MCF 10A (cell line): ENCODE results near the gene NECAB2. TPM values are rescaled to one million over a fixed set of nuclear protein-coding genes. Genes with fewer than 3 reads are reported as not detected.

Experiments
- BruUV-seq: library from RNA; stranded (reverse); fragments of 400-500 nt; replicated peaks from 2 replicates; lab custom pipeline; 2021; lab: Mats Ljungman, UMichigan
- CTCF ChIA-PET: fragments of 300-600 bp; sonication (Branson Sonifier 250); formaldehyde crosslinking; extraction: SDS; loops from one replicate; lab custom pipeline; 2021; ENCODE audit warnings: antibody characterized with exemption, inconsistent platforms; lab: Yijun Ruan, JAX
- POLR2A ChIA-PET: fragments of 300-600, 350-650 bp; sonication (Branson Sonifier 250); formaldehyde crosslinking; extraction: SDS; loops from one replicate; lab custom pipeline; 2020; ENCODE audit warnings: antibody characterized with exemption, inconsistent platforms; lab: Yijun Ruan, JAX
- DNase-seq: peaks from one replicate; pipeline ENCODE4 v3.0.0-alpha.2; 2018; ENCODE audit not compliant: unreplicated experiment
- H3K27ac Mint-ChIP-seq: one replicate; pipeline ENCODE4 v1.8.0; 2022; ENCODE audit warnings: mild to moderate bottlenecking, low read depth, mixed read lengths; ENCODE audit not compliant: unreplicated experiment
- H3K27me3 Mint-ChIP-seq: one replicate; pipeline ENCODE4 v1.8.0; 2022; ENCODE audit warnings: mixed read lengths; ENCODE audit not compliant: insufficient read depth, unreplicated experiment
- H3K36me3 Mint-ChIP-seq: one replicate; pipeline ENCODE4 v1.8.0; 2022; ENCODE audit warnings: mild to moderate bottlenecking, moderate library complexity, mixed read lengths; ENCODE audit not compliant: insufficient read depth, unreplicated experiment
- H3K4me1 Mint-ChIP-seq: one replicate; pipeline ENCODE4 v1.8.0; 2022; ENCODE audit warnings: mixed read lengths; ENCODE audit not compliant: insufficient read depth, unreplicated experiment
- H3K4me3 Mint-ChIP-seq: one replicate; pipeline ENCODE4 v1.8.0; 2022; ENCODE audit warnings: mild to moderate bottlenecking, moderate library complexity, mixed read lengths; ENCODE audit not compliant: unreplicated experiment
- H3K9me3 Mint-ChIP-seq: one replicate; pipeline ENCODE4 v1.8.0; 2022; ENCODE audit warnings: mixed read lengths; ENCODE audit not compliant: unreplicated experiment
- CTCF ChIP-seq: fragments of 200-600 bp; IDR thresholded peaks from one replicate; pipeline ENCODE4 v1.8.0; 2022; ENCODE audit warnings: antibody characterized with exemption, mild to moderate bottlenecking; ENCODE audit not compliant: unreplicated experiment
- intact Hi-C: fragments of 100-400 bp; cut with micrococcal nuclease; formaldehyde crosslinking; loops from 2 replicates; pipeline ENCODE4 v1.14.1; 2022
- total RNA-seq: library from RNA; stranded (reverse); gene quantifications from 2 replicates; pipeline ENCODE4 v1.2.3, GENCODE V29; 2022

NECAB2 gene
- total RNA-seq, 1 experiment from 2014 or later, result 2.3 TPM

DNA sequence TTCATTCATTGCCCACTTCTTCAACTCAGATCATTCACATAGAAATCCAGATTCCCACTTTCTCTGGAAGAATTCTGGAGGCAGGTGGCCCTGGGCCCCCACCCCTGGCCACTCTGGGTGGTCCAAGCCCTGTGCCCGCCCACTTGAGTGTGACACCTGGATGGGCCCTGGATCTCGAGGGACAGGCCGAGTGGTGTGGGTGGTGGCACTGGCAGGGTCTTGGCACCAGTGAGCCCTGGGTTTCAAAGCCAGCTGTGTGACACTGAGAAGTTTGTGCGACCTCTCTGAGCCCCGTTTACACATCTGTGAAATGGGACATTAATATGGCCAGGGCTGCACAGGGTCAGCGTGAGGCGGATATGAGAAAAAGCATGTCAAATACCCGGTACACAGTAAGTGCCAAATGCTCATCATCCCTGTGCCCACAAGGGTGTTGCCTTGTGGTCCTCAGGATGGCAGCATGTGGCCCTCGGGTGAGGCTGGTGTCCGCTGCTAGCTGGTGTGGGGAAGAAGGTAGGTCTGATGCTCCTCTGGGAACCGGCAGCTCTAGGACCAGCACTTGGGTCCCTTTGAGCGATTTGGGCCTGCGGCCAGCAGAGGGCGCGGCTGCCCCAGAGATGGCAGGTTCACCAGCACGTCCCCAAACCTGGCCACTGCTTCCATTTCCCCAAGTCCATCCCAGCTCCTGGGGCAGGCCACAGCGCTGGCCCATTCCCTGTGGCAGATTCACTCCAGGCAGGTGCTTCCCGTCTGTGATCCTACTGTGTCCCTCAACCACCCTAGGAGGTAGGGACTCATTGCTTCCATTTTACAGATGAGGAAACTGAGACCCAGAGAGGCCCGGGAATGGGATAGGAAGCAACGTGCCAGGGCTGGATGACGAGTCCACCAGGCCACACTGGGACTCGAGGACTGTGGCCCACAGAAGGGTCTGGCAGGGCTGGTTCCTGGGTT is 11.4 kb upstream of the NECAB2 start:
- ChIA-PET POLR2A (interaction anchor here (1.2 kb wide), 1 partner anchor 160 kb away, joined by 3 read pairs; the partner anchor contains the start of gene MBTPS1), CTCF (interaction anchor here (0.5 to 14.7 kb wide), 36 partner anchors 9 to 780 kb away, joined by 3 to 220 read pairs (median 4); partner anchors contain the start of gene SLC38A8)
- no TSS peak for BruUV-seq
- Mint-ChIP-seq H3K9me3 (no peaks in the 10 kb centered on the region), H3K27me3 (no peaks in the 10 kb centered on the region), H3K4me3 (no peak overlapping the region), H3K4me1 (peaks cover 8% of the 10 kb centered on the region), H3K27ac (no peak overlapping the region), H3K36me3 (no peaks in the 10 kb centered on the region)
- intact Hi-C loops, result loop anchor here (1.0 to 10.0 kb wide), 3 partner anchors 88 to 218 kb away; no protein-coding TSS in a partner anchor
- TF ChIP-seq CTCF, result peak; percentile 74
- peak; percentile 81 for DNase-seq

DNA sequence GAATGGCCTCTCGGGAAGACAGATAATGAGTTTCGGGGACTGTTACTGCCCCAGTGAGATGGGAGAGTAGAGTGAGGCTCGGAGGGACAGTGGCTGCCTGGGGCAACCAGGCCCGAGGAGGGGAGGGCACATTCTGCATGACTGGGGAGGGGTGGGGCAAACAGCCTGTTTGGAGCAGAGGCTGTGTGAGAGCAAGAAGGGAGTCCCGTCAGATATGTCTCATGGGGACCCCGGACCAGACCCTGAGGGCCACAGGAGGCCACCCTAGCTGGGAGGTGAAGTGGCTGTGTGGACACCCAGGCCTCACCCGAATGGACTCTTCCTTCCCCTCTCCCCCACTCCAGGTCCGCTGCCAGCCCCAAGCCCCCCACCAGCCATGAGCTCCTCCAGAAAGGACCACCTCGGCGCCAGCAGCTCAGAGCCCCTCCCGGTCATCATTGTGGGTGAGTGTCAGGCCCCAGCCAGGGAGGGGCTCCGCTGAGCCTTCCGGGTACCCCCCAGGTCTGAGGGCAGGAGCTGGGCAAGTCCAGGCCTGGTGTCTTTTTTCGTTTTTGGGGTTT is 10.7 kb upstream of the NECAB2 start:
- Mint-ChIP-seq H3K27ac (no peak overlapping the region), H3K27me3 (no peaks in the 10 kb centered on the region), H3K4me1 (peaks cover 8% of the 10 kb centered on the region), H3K9me3 (no peaks in the 10 kb centered on the region), H3K36me3 (no peaks in the 10 kb centered on the region), H3K4me3 (no peak overlapping the region)
- TF ChIP-seq CTCF, result no peak
- intact Hi-C loops, result loop anchor here (10.0 kb wide), 1 partner anchor 217 kb away; no protein-coding TSS in a partner anchor
- ChIA-PET CTCF (interaction anchor here (0.6 to 14.7 kb wide), 25 partner anchors 8 to 748 kb away, joined by 3 to 220 read pairs (median 4); partner anchors contain the start of gene SLC38A8), POLR2A (interaction anchor here (0.7 to 1.2 kb wide), 2 partner anchors 109 to 159 kb away, joined by 3 to 4 read pairs; partner anchors contain the start of gene MBTPS1)
- DNase-seq, result no peak
- BruUV-seq, result no TSS peak

DNA sequence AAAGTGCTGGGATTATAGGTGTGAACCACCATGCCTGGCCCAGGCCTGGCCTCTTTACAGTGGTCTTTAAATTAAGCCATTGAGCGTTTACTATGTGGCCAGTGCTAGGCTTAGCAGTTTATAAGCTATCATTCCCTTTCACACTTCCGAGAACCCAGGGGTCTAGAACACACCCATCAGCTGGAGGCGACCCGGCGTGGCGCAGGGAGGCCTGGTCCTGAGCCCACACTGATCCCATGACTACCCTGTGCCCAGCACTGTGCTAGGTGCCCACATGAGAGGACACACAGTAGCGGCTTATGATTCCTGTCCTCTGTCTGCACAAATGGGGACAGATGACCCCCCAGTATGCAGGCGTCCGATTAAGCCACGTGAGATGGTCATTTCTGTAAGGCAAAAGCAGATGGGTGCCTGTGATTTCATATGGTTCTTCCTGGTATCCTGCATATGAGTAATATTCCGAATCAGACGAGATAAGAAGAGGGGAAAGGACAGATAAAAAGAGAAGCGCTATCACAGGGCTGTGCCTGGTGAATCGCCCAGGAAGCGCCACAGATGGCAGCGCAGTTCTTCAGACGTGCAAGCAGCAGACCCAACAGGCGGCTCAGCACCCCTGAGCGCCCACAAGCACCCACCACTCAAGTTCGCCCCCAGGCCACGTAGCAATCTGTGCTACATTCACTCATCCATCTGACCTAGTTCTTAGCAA is 9.8 kb upstream of the NECAB2 start:
- no peak for DNase-seq
- H3K4me1 Mint-ChIP-seq, result peaks cover 8% of the 10 kb centered on the region
- intact Hi-C loops, result loop anchor here (10.0 kb wide), 1 partner anchor 217 kb away; no protein-coding TSS in a partner anchor
- no peak overlapping the region for H3K4me3 Mint-ChIP-seq
- H3K9me3 Mint-ChIP-seq, result no peaks in the 10 kb centered on the region
- POLR2A ChIA-PET, result interaction anchor here (0.7 kb wide), 1 partner anchor 108 kb away, joined by 4 read pairs; no protein-coding TSS in a partner anchor
- BruUV-seq, result no TSS peak
- CTCF ChIA-PET, result interaction anchor here (0.6 to 14.7 kb wide), 13 partner anchors 8 to 485 kb away, joined by 3 to 220 read pairs (median 6); partner anchors contain the start of gene SLC38A8
- H3K27me3 Mint-ChIP-seq, result no peaks in the 10 kb centered on the region
- no peak overlapping the region for H3K27ac Mint-ChIP-seq
- no peaks in the 10 kb centered on the region for H3K36me3 Mint-ChIP-seq
- TF ChIP-seq CTCF, result no peak
